GM12878 (cell line): Measurements from ENCODE around the gene SYNGR2. TPM values are rescaled to one million over a fixed set of nuclear protein-coding genes. Genes with fewer than 3 reads are reported as not detected.
"Not testable (repeated sequence)": the region's sequence is repeated elsewhere in the genome, so short reads cannot be mapped to it uniquely, and the experiment has no call there.

Source experiments
- ATAC-seq: fragments of 200-7000 bp; cut with Tn5 transposase; 3 replicates; pipeline ENCODE4 v1.9.1; 2020; ENCODE audit warnings: mild to moderate bottlenecking, moderate library complexity
- BruUV-seq: library from RNA; stranded (reverse); fragments of 400-500 nt; replicated peaks from 2 replicates; lab custom pipeline; 2021; lab: Mats Ljungman, UMichigan
- CTCF ChIA-PET: fragments of 300-600 bp; sonication (Branson Sonifier 250); formaldehyde crosslinking; extraction: SDS; loops from one replicate; lab custom pipeline; 2021; ENCODE audit warnings: inconsistent platforms; lab: Yijun Ruan, JAX
- POLR2A ChIA-PET: fragments of 350-600 bp; formaldehyde crosslinking; extraction: SDS; loops from one replicate; lab custom pipeline; 2021; ENCODE audit warnings: inconsistent platforms; lab: Charles Lee
- RAD21 ChIA-PET: fragments of 300-600 bp; sonication (Branson Sonifier 250); formaldehyde crosslinking; loops from one replicate; lab custom pipeline; 2023; ENCODE audit warnings: antibody characterized with exemption; ENCODE audit not compliant: unreplicated experiment; lab: Charles Lee
- SMC1A ChIA-PET: fragments of 300-600 bp; sonication (Branson Sonifier 250); formaldehyde crosslinking; loops from one replicate; lab custom pipeline; 2023; ENCODE audit not compliant: unreplicated experiment, uncharacterized antibody; lab: Charles Lee
- DNase-seq: peaks from one replicate; pipeline ENCODE4 v3.0.0-alpha.2; 2011; ENCODE audit warnings: low read depth, low spot score
- FAIRE-seq: peaks from 3 replicates; lab custom pipeline; 2011; peaks lifted over from hg19 to GRCh38; lab: Jason Lieb, UNC
- H2AFZ ChIP-seq: 2 replicates; pipeline ENCODE4 v1.6.0; 2011; ENCODE audit warnings: low read depth, low read length, control low read depth; ENCODE audit not compliant: control insufficient read depth
- H3K27ac ChIP-seq: 2 replicates; pipeline ENCODE4 v1.5.1; 2011; ENCODE audit warnings: control low read depth; ENCODE audit not compliant: control insufficient read depth, insufficient read depth
- H3K27me3 ChIP-seq, 2 experiments: replicated peaks in 1 of 2; 2 replicates each; pipeline versions ENCODE4 v1.6.0 to v1.6.1; 2011; ENCODE audit warnings: low read length in 1 of 2; ENCODE audit not compliant: control insufficient read depth in 2 of 2, insufficient read depth in 2 of 2
- H3K36me3 ChIP-seq, 2 experiments: 2 replicates each; pipeline ENCODE4 v1.5.1; 2011; ENCODE audit warnings: low read length in 1 of 2; ENCODE audit not compliant: control insufficient read depth in 2 of 2, insufficient read depth in 2 of 2
- H3K4me1 ChIP-seq: 2 replicates; pipeline ENCODE4 v1.6.1; 2011; ENCODE audit warnings: mild to moderate bottlenecking, low read length, moderate library complexity, mixed read lengths; ENCODE audit not compliant: control insufficient read depth, insufficient read depth
- H3K4me2 ChIP-seq: 2 replicates; pipeline ENCODE4 v1.6.0; 2011; ENCODE audit warnings: control low read depth; ENCODE audit not compliant: control insufficient read depth, insufficient read depth
- H3K4me3 ChIP-seq: fragments of 200-600 bp; sonication (generic); 2 replicates; pipeline ENCODE4 v1.5.1; 2016
- H3K79me2 ChIP-seq: 2 replicates; pipeline ENCODE4 v1.6.0; 2011; ENCODE audit warnings: low read length; ENCODE audit not compliant: control insufficient read depth, insufficient read depth
- H3K9ac ChIP-seq: 2 replicates; pipeline ENCODE4 v1.8.0; 2011; ENCODE audit warnings: low read length, control low read depth, mixed read lengths; ENCODE audit not compliant: control insufficient read depth, insufficient read depth
- H3K9me3 ChIP-seq: replicated peaks from 3 replicates; pipeline ENCODE4 v1.5.1; 2011; ENCODE audit warnings: mild to moderate bottlenecking, low read length; ENCODE audit not compliant: control insufficient read depth, insufficient read depth
- H4K20me1 ChIP-seq: 2 replicates; pipeline ENCODE4 v1.6.0; 2011; ENCODE audit not compliant: control insufficient read depth, insufficient read depth
- BCL11A ChIP-seq: IDR thresholded peaks from 2 replicates; pipeline ENCODE4 v1.6.1; 2011; ENCODE audit warnings: low read depth, low read length
- BMI1 ChIP-seq: fragments of 450-650 bp; IDR thresholded peaks from 2 replicates; pipeline ENCODE4 v1.6.1; 2016; ENCODE audit warnings: mild to moderate bottlenecking, moderate library complexity, borderline replicate concordance
- CEBPB ChIP-seq, 2 experiments: fragments of 150-350 bp in 1 of 2; IDR thresholded peaks; 2 replicates each; pipeline ENCODE4 v1.6.1; 2012 to 2014; ENCODE audit warnings: low read depth in 2 of 2, low read length in 2 of 2, borderline replicate concordance in 1 of 2, inconsistent platforms in 1 of 2
- CREM ChIP-seq: IDR thresholded peaks from 2 replicates; pipeline ENCODE4 v1.6.1; 2014; ENCODE audit warnings: antibody characterized with exemption, low read depth
- GATAD2B ChIP-seq: fragments of 450-650 bp; conservative IDR thresholded peaks from 2 replicates; pipeline ENCODE4 v1.6.1; 2017; ENCODE audit warnings: low read depth, mild to moderate bottlenecking, moderate library complexity
- HDGF ChIP-seq: fragments of 450-650 bp; IDR thresholded peaks from 2 replicates; pipeline ENCODE4 v1.6.1; 2016; ENCODE audit warnings: antibody characterized with exemption
- LARP7 ChIP-seq: fragments of 450-650 bp; IDR thresholded peaks from 2 replicates; pipeline ENCODE4 v1.6.1; 2017; ENCODE audit warnings: mild to moderate bottlenecking
- NFXL1 ChIP-seq: fragments of 450-650 bp; IDR thresholded peaks from 2 replicates; pipeline ENCODE4 v1.6.1; 2017; ENCODE audit warnings: antibody characterized with exemption, mild to moderate bottlenecking, borderline replicate concordance
- POLR2AphosphoS2 ChIP-seq: IDR thresholded peaks from 2 replicates; pipeline ENCODE4 v1.6.1; 2011; ENCODE audit warnings: low read depth, mild to moderate bottlenecking, low read length, improper control_type of control experiment, moderate library complexity
- SMAD5 ChIP-seq: IDR thresholded peaks from 2 replicates; pipeline ENCODE4 v1.6.1; 2016; ENCODE audit warnings: antibody characterized with exemption, low read depth
- SP1 ChIP-seq: IDR thresholded peaks from one replicate; pipeline ENCODE4 v1.6.1; 2011; ENCODE audit warnings: low read depth, low read length
- WGBS: methylation state at CpG from one replicate; pipeline ENCODE4 v1.1.6; 2016; ENCODE audit warnings: low lambda C conversion rate; ENCODE audit not compliant: insufficient replicate concordance, insufficient coverage; ENCODE audit errors: missing lambda C conversion rate; 5-methylcytosine and 5-hydroxymethylcytosine counted together
- in situ Hi-C: fragments of 300-500 bp; cut with MboI; formaldehyde crosslinking; loops from 9 replicates; pipeline ENCODE4 v1.14.3; 2018; ENCODE audit warnings: mixed read lengths
- intact Hi-C: fragments of 100-400 bp; cut with micrococcal nuclease; formaldehyde crosslinking; loops from one replicate; pipeline ENCODE4 v1.14.2; 2022; ENCODE audit not compliant: unreplicated experiment
- polyA plus RNA-seq, 11 experiments: library from polyadenylated mRNA; depleted of rRNA in 4 of 11; unstranded in 6 of 11; stranded (reverse) in 5 of 11; fragments of >200 nt; fragmentation: Nextera tagmentation in 4 of 11; fragmentation: Illumina TruSeq in 1 of 11; extraction: Ambion mirVana in 4 of 11; extraction: Trizol in 1 of 11; gene quantifications; 1 replicate in 1 of 11; 2 replicates in 10 of 11; pipeline versions ENCODE4 v1.2.1 to v1.2.3, GENCODE V29; 2011 to 2016; ENCODE audit warnings: inconsistent platforms in 2 of 11, missing spikeins in 2 of 11, low read depth in 1 of 11
- total RNA-seq, 4 experiments: library from RNA; depleted of rRNA in 3 of 4; stranded (reverse); fragments of >200 nt in 3 of 4; fragmentation: Illumina TruSeq in 1 of 4; extraction: Trizol in 1 of 4; gene quantifications; 2 replicates each; pipeline versions ENCODE4 v1.2.1 to v1.2.3, GENCODE V29; 2013 to 2021
- TF ChIP-seq, protein P1 (sequence below): IDR thresholded peaks from 2 replicates; pipeline ENCODE4 v1.6.1; 2012; ENCODE audit warnings: low read depth, low read length, improper control_type of control experiment
- TF ChIP-seq, protein P2 (sequence below): fragments of 450-650 bp; IDR thresholded peaks from 2 replicates; pipeline ENCODE4 v1.6.1; 2016; ENCODE audit warnings: mild to moderate bottlenecking

Gene SYNGR2
- total and polyA plus RNA-seq, 10 of the 15 experiments (the other 5 are each of a cell fraction or from before 2014, with no cell fraction given), result 4.4 to 529 (median 261) TPM

DNA sequence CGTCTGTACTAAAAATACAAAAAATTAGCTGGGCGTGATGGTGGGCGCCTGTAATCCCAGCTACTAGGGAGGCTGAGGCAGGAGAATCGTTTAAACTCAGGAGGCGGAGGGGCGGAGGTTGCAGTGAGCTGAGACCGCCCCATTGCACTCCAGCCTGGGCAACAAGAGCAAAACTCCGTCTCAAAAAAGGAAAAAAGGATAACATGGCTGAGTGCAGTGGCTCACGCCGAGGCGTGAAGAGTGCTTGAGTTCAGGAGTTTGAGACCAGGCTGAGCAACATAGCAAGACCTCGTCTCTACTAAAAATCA is 28.6 kb upstream of the SYNGR2 start:
- 0 out of 2 replicates have a peak, but pooled peaks have one; percentile 22 for TF ChIP-seq BMI1
- in situ Hi-C loops, H3K9ac ChIP-seq: not testable (repeated sequence)

DNA sequence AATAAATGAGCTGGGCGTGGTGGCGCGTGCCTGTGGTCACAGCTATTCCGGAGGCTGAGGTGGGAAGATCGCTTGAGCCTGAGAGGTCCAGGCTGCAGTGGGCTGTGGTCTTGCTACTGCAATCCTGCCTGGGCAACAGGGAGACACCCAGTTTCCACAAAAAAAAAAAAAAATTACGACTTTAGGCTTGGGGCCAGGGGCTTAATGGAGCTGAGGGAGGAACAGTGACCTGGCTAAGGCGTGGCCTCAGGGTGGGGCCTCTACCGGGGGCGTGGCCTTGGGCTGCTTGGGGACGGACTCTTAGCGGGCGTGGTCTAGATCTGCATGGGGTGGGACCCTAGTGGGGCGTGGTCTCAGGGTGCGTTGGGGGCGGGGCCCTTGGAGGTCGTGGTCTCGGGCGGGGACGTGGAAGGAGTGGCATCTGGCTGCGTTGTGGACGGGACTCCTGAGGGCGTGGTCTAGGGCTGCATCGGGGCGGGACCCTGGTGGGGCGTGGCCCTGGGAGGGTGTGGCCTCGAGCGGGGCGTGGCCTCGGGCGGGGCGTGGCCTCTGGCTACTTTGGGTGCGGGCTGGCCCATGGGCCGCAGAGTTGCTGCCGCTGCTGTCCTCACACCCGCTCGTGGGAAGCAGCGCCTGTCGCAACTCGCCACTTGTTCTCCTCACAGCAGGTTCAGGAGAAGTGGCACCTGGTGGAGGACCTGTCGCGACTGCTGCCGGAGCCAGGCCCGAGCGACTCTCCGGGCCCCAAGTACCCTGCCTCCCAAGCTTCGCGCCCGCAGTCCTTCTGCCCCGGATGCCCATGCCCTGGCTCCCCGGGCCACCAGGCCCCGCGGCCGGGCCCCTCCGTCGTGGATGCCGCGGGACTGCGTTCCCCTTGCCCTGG is 28.0 kb upstream of the SYNGR2 start:
- intact Hi-C loops (loop anchor here (1.0 kb wide), 1 partner anchor 32 kb away; no protein-coding TSS in a partner anchor), in situ Hi-C loops (no loop called here)
- Histone ChIP-seq H3K36me3 (peaks cover 7 to 8% of the 10 kb centered on the region in 2 experiments; a peak in 3 of 4 replicates), H4K20me1 (no peaks in the 10 kb centered on the region), H3K9ac (no peak overlapping the region), H3K27me3 (no peaks in the 10 kb centered on the region), H3K9me3 (no peaks in the 10 kb centered on the region), H3K4me1 (peaks cover 64% of the 10 kb centered on the region), H3K4me3 (no peak overlapping the region), H3K27ac (no peak overlapping the region), H3K4me2 (peak overlapping the region; percentile 7; the same call in 1 of the 2 replicates), H3K79me2 (peaks cover 7% of the 10 kb centered on the region), H2AFZ (no peak overlapping the region)
- ChIA-PET SMC1A (interaction anchor here (0.6 to 1.5 kb wide), 3 partner anchors 7 to 36 kb away, joined by 3 to 8 read pairs (median 3); no protein-coding TSS in a partner anchor), RAD21 (interaction anchor here (0.6 to 1.2 kb wide), 7 partner anchors 12 to 98 kb away, joined by 3 to 5 read pairs (median 3); partner anchors contain the start of gene TMC6), POLR2A (interaction anchor here (0.5 to 5.1 kb wide), 9 partner anchors 8 to 46 kb away, joined by 3 to 37 read pairs (median 4); no protein-coding TSS in a partner anchor), CTCF (interaction anchor here (0.6 to 9.5 kb wide), 8 partner anchors 13 to 111 kb away, joined by 3 to 132 read pairs (median 4); partner anchors contain the start of genes AFMID, TK1 and TMC6)
- TSS peak; percentile 48 for BruUV-seq
- 56% methylated on average over 49 of the region's 58 CpGs for WGBS
- ATAC-seq, result peak; percentile 90
- peak; percentile 90 for DNase-seq
- FAIRE-seq, result peak; percentile 86
- TF ChIP-seq SMAD5 (0 out of 2 replicates have a peak, but pooled peaks have one; percentile 35), HDGF (peak; percentile 100), POLR2AphosphoS2 (peak; percentile 83; the same call in 1 of the 2 replicates), CEBPB (IDR thresholded peaks at IDR 0.05; ENCODE audit: borderline replicate concordance in 1 of 2, low read depth in 2 of 2, low read length in 2 of 2) (no peak), GATAD2B (peak; percentile 51; the same call in 1 of the 2 replicates), SP1 (peak; percentile 88), BCL11A (no peak), LARP7 (peak; percentile 81), NFXL1 (no peak), CREM (peak; percentile 14; the same call in 1 of the 2 replicates)
- TF ChIP-seq, protein P1, sequence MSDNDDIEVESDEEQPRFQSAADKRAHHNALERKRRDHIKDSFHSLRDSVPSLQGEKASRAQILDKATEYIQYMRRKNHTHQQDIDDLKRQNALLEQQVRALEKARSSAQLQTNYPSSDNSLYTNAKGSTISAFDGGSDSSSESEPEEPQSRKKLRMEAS, result no peak
- TF ChIP-seq, protein P2, sequence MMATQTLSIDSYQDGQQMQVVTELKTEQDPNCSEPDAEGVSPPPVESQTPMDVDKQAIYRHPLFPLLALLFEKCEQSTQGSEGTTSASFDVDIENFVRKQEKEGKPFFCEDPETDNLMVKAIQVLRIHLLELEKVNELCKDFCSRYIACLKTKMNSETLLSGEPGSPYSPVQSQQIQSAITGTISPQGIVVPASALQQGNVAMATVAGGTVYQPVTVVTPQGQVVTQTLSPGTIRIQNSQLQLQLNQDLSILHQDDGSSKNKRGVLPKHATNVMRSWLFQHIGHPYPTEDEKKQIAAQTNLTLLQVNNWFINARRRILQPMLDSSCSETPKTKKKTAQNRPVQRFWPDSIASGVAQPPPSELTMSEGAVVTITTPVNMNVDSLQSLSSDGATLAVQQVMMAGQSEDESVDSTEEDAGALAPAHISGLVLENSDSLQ, result peak; percentile 79

More for the DNA sequence above, 28.6 kb upstream of the SYNGR2 start:
- 83% methylated on average over 12 of the region's 12 CpGs for WGBS
- intact Hi-C loops, result loop anchor here (1.0 kb wide), 1 partner anchor 32 kb away; no protein-coding TSS in a partner anchor
- DNase-seq, H3K27me3 ChIP-seq, H3K27ac ChIP-seq, ATAC-seq, BruUV-seq, H2AFZ ChIP-seq, H3K4me3 ChIP-seq, H3K9me3 ChIP-seq, FAIRE-seq, H4K20me1 ChIP-seq, H3K4me2 ChIP-seq: not testable (repeated sequence)
- RAD21 ChIA-PET, result interaction anchor here (0.6 to 1.2 kb wide), 7 partner anchors 11 to 99 kb away, joined by 3 to 5 read pairs (median 3); partner anchors contain the start of gene TMC6
- peaks cover 13 to 14% of the 10 kb centered on the region in 2 experiments; a peak in 3 of 4 replicates for H3K36me3 ChIP-seq
- SMC1A ChIA-PET, result interaction anchor here (1.4 to 1.5 kb wide), 2 partner anchors 8 to 36 kb away, joined by 3 to 8 read pairs; no protein-coding TSS in a partner anchor
- peaks cover 12% of the 10 kb centered on the region for H3K79me2 ChIP-seq
- POLR2A ChIA-PET, result interaction anchor here (0.5 to 3.3 kb wide), 7 partner anchors 9 to 46 kb away, joined by 3 to 15 read pairs (median 4); partner anchors contain the start of gene TMC6
- CTCF ChIA-PET, result interaction anchor here (0.7 to 9.5 kb wide), 6 partner anchors 13 to 111 kb away, joined by 3 to 132 read pairs (median 4); partner anchors contain the start of genes AFMID, TK1 and TMC6
- H3K4me1 ChIP-seq, result peaks cover 64% of the 10 kb centered on the region
